ENCODE results near the gene TNP2.

GRCh38 chr16:11272921-11273720 lies 4.0 kb upstream of the TNP2 start, which contains the start of gene PRM3:
- TF ChIP-seq CTCF (IDR thresholded peaks at IDR 0.05), result no peak
- TF ChIP-seq EP300 (IDR thresholded peaks at IDR 0.05), result no peak
